Adrenal gland (tissue), 12 donors: Measurements from ENCODE around the gene CTSH. TPM values are rescaled to one million over a fixed set of nuclear protein-coding genes. Genes with fewer than 3 reads are reported as not detected.

ENCODE experiments used
- DNase-seq, 7 donors: peaks; one replicate each; pipeline ENCODE4 v3.0.0-alpha.2; 2019 to 2020
- H3K27ac ChIP-seq, 5 donors: fragments of 200-600 bp; sonication (generic) in 4 of 5; 1 replicate in 3 of 5; 2 replicates in 2 of 5; pipeline versions ENCODE4 v1.5.1 to v1.8.0; 2016 to 2020; ENCODE audit warnings: mild to moderate bottlenecking in 1 of 5
- H3K27me3 ChIP-seq: fragments of 200-600 bp; 2 replicates; pipeline ENCODE4 v1.8.0; 2021
- H3K36me3 ChIP-seq, 2 donors: fragments of 200-600 bp; replicated peaks in 1 of 2; 1 replicate in 1 of 2; 2 replicates in 1 of 2; pipeline versions ENCODE4 v1.5.1 to v1.8.0; 2018 to 2022
- H3K4me1 ChIP-seq, 2 donors: fragments of 200-600 bp; replicated peaks in 1 of 2; 1 replicate in 1 of 2; 2 replicates in 1 of 2; pipeline versions ENCODE4 v1.5.1 to v1.8.0; 2018 to 2021
- H3K4me3 ChIP-seq, 4 donors: fragments of 200-600 bp; sonication (generic) in 3 of 4; one replicate each; pipeline ENCODE4 v1.5.1; 2016 to 2018
- H3K9me3 ChIP-seq, 3 donors: fragments of 200-600 bp; sonication (generic) in 1 of 3; replicated peaks in 1 of 3; 1 replicate in 2 of 3; 2 replicates in 1 of 3; pipeline versions ENCODE4 v1.5.1 to v1.8.0; 2016 to 2021
- CTCF ChIP-seq, 6 experiments: fragments of 450-650 bp in 4 of 6; fragments of 200-600 bp in 2 of 6; sonication (generic) in 1 of 6; IDR thresholded peaks; 1 replicate in 5 of 6; 2 replicates in 1 of 6; pipeline versions ENCODE4 v1.5.1 to v1.8.0; 2016 to 2021; ENCODE audit warnings: antibody characterized with exemption in 6 of 6, mild to moderate bottlenecking in 2 of 6, moderate library complexity in 1 of 6
- POLR2A ChIP-seq, 2 donors: fragments of 450-650 bp; IDR thresholded peaks; one replicate each; pipeline ENCODE4 v1.6.1; 2017; ENCODE audit warnings: antibody characterized with exemption in 2 of 2, mild to moderate bottlenecking in 2 of 2, moderate library complexity in 1 of 2
- WGBS, 4 donors: extraction: QIAGEN DNeasy Blood & Tissue Kit in 2 of 4; methylation state at CpG; one replicate each; pipeline versions ENCODE4 v1.1.5 to v1.1.7; 2013 to 2017; 5-methylcytosine and 5-hydroxymethylcytosine counted together
- intact Hi-C, 2 donors: fragments of 100-400 bp; cut with DNase I; formaldehyde crosslinking; loops; one replicate each; pipeline versions ENCODE4 v1.14.1 to v1.15.0; 2022 to 2023
- polyA plus RNA-seq, 3 donors: library from polyadenylated mRNA; stranded (reverse); fragments of 200-250 nt in 2 of 3; fragments of 350-450 nt in 1 of 3; fragmentation: Illumina TruSeq in 1 of 3; extraction: RNeasy Lipid Tissue Mini Kit (QIAGEN cat#74804) in 1 of 3; gene quantifications; one replicate each; pipeline ENCODE4 v1.2.3, GENCODE V29; 2013 to 2014
- total RNA-seq, 9 donors: library from RNA; depleted of rRNA in 4 of 9; stranded (reverse); fragments of >200 nt in 4 of 9; fragments of 120-200 nt in 1 of 9; fragmentation: NEBNext Ultra II Directional in 1 of 9; extraction: Animal tissue kit (Norgen Biotek cat#: 25700) in 1 of 9; gene quantifications; one replicate each; pipeline versions ENCODE4 v1.1.0 to v1.2.4, GENCODE V29; 2013 to 2023
- donor health status: healthy with polysubstance abuse.
- donor health status: Bipolar disorder and iron deficiency.
- donor health status: DM: yes; HTN: yes; CAD: no.
- donor health status: DM: no; HTN: no; CAD: no.
- donor health status: DM: no; HTN: no; CAD: no.
- donor health status: DM: yes; HTN: yes; CAD: no.

Gene CTSH
- total and polyA plus RNA-seq, 12 donors, result 24.2 to 303 (median 139) TPM

- no peak for DNase-seq
- H3K4me1 ChIP-seq, result peaks cover 0 to under 1% of the 10 kb centered on the region in 2 donors
- H3K4me3 ChIP-seq, result no peak overlapping the region
- no peak for TF ChIP-seq POLR2A (IDR thresholded peaks at IDR 0.05)
- TF ChIP-seq CTCF (IDR thresholded peaks at IDR 0.05), result no peak
- H3K36me3 ChIP-seq, result no peaks in the 10 kb centered on the region
- H3K27ac ChIP-seq, result no peak overlapping the region
- intact Hi-C loops, result no loop called here
- WGBS, 4 donors, result 82 to 88% (median 85%) methylated on average over 9 of the region's 9 CpGs
- H3K9me3 ChIP-seq, result no peaks in the 10 kb centered on the region
- no peaks in the 10 kb centered on the region for H3K27me3 ChIP-seq
Observed at GRCh38 chr15:78957416-78958093, 12.7 kb upstream of the CTSH start.

- intact Hi-C loops, result no loop called here
- no peak for TF ChIP-seq CTCF (IDR thresholded peaks at IDR 0.05)
- TF ChIP-seq POLR2A (IDR thresholded peaks at IDR 0.05), result no peak
- H3K9me3 ChIP-seq, result no peaks in the 10 kb centered on the region
- H3K36me3 ChIP-seq, result no peaks in the 10 kb centered on the region
- peaks cover 0 to 6% of the 10 kb centered on the region in 2 donors for H3K4me1 ChIP-seq
- no peak overlapping the region for H3K27ac ChIP-seq
- H3K4me3 ChIP-seq, result no peak overlapping the region
- no peak for DNase-seq
- no peaks in the 10 kb centered on the region for H3K27me3 ChIP-seq
- WGBS, 4 donors, result 77 to 89% (median 79%) methylated on average over 1 of the region's 1 CpG
Observed at GRCh38 chr15:78956937-78957336, 12.1 kb upstream of the CTSH start.

GRCh38 chr15:78955355-78955754 lies 10.5 kb upstream of the CTSH start:
- no peak overlapping the region for H3K27ac ChIP-seq
- no peaks in the 10 kb centered on the region for H3K36me3 ChIP-seq
- H3K9me3 ChIP-seq, result no peaks in the 10 kb centered on the region
- H3K27me3 ChIP-seq, result no peaks in the 10 kb centered on the region
- DNase-seq, result no peak
- peaks cover 11 to 19% of the 10 kb centered on the region in 2 donors for H3K4me1 ChIP-seq
- WGBS, 4 donors, result 90 to 94% (median 93%) methylated on average over 5 of the region's 5 CpGs
- intact Hi-C loops, result no loop called here
- TF ChIP-seq POLR2A (IDR thresholded peaks at IDR 0.05), result no peak
- no peak for TF ChIP-seq CTCF (IDR thresholded peaks at IDR 0.05)
- H3K4me3 ChIP-seq, result no peak overlapping the region

- TF ChIP-seq CTCF (IDR thresholded peaks at IDR 0.05), result no peak
- peak in 1 of 2 donors; percentile 29 for TF ChIP-seq POLR2A (IDR thresholded peaks at IDR 0.05)
- Histone ChIP-seq H3K4me1 (peaks cover 11 to 19% of the 10 kb centered on the region in 2 donors), H3K27ac (peak overlapping the region in 4 of 5 donors; percentile 15 to 74 (median 62)), H3K36me3 (no peaks in the 10 kb centered on the region), H3K27me3 (no peaks in the 10 kb centered on the region), H3K4me3 (no peak overlapping the region), H3K9me3 (no peaks in the 10 kb centered on the region)
- intact Hi-C loops, result no loop called here
- peak; percentile 58 to 80 (median 77) for DNase-seq
- WGBS, 4 donors, result 40 to 44% (median 43%) methylated on average over 4 of the region's 4 CpGs
Observed at GRCh38 chr15:78951841-78952238, 7.0 kb upstream of the CTSH start.
